RWPE2 (cell line): ENCODE measurements around the gene GPBP1L1.
"Not testable (repeated sequence)": the region's sequence is repeated elsewhere in the genome, so short reads cannot be mapped to it uniquely, and the experiment has no call there.

ENCODE experiments used
- ATAC-seq: fragments of 200-7000 bp; cut with Tn5 transposase; 3 replicates; pipeline ENCODE4 v1.9.1; 2021; ENCODE audit warnings: low read depth
- DNase-seq: peaks from one replicate; pipeline ENCODE4 v3.0.0-alpha.2; 2020; ENCODE audit warnings: low spot score
- H3K27ac ChIP-seq: fragments of 450-650 bp; 2 replicates; pipeline ENCODE4 v1.5.1; 2017; ENCODE audit warnings: mild to moderate bottlenecking; ENCODE audit not compliant: poor library complexity, severe bottlenecking
- H3K27me3 ChIP-seq: fragments of 250-450 bp; sonication (Bioruptor Pico); 2 replicates; pipeline ENCODE4 v1.5.1; 2021; ENCODE audit warnings: mild to moderate bottlenecking, moderate library complexity; ENCODE audit not compliant: insufficient read depth, poor library complexity, severe bottlenecking
- H3K36me3 ChIP-seq: fragments of 250-450 bp; sonication (Bioruptor Pico); 2 replicates; pipeline ENCODE4 v1.5.1; 2020; ENCODE audit warnings: low read depth, mild to moderate bottlenecking, moderate library complexity
- H3K4me1 ChIP-seq: fragments of 250-450 bp; sonication (Bioruptor Pico); 2 replicates; pipeline ENCODE4 v1.5.1; 2021; ENCODE audit warnings: mild to moderate bottlenecking, moderate library complexity; ENCODE audit not compliant: insufficient read depth, poor library complexity, severe bottlenecking
- H3K4me3 ChIP-seq: fragments of 250-450 bp; sonication (Bioruptor Pico); 2 replicates; pipeline ENCODE4 v1.5.1; 2021; ENCODE audit warnings: mild to moderate bottlenecking, moderate library complexity; ENCODE audit not compliant: severe bottlenecking
- H3K9me3 ChIP-seq: fragments of 250-450 bp; sonication (Bioruptor Pico); 2 replicates; pipeline ENCODE4 v1.5.1; 2021; ENCODE audit warnings: mild to moderate bottlenecking, moderate library complexity; ENCODE audit not compliant: severe bottlenecking
- TF ChIP-seq, protein P1 (sequence below): fragments of 450-650 bp; IDR thresholded peaks from one replicate; pipeline ENCODE4 v1.5.1; 2017; ENCODE audit warnings: mild to moderate bottlenecking, moderate library complexity; ENCODE audit not compliant: poor library complexity, severe bottlenecking

Gene GPBP1L1

DNA sequence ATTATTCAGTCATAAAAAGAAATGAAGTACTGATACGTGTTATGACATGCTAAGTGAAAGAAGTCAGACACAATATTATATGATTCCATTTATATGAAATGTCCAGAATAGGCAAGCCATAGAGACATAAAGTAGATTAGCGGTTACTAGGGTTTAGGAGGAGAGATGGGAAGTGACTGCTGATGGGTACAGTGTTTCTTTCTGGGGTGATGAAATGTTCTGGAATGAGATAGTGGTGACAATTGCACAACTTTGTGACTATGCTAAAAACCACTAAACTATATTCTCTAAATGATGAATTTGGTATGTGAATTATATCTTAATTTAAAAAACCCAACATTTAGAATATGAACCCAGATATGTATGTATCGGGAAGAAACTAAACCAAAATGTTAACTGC lies 36.5 kb upstream of the GPBP1L1 start:
- DNase-seq = no peak
- H3K27me3 ChIP-seq = no peaks in the 10 kb centered on the region
- peaks cover 11% of the 10 kb centered on the region for H3K36me3 ChIP-seq
- H3K4me1 ChIP-seq = no peaks in the 10 kb centered on the region
- no peaks in the 10 kb centered on the region for H3K9me3 ChIP-seq
- TF ChIP-seq, protein P1, sequence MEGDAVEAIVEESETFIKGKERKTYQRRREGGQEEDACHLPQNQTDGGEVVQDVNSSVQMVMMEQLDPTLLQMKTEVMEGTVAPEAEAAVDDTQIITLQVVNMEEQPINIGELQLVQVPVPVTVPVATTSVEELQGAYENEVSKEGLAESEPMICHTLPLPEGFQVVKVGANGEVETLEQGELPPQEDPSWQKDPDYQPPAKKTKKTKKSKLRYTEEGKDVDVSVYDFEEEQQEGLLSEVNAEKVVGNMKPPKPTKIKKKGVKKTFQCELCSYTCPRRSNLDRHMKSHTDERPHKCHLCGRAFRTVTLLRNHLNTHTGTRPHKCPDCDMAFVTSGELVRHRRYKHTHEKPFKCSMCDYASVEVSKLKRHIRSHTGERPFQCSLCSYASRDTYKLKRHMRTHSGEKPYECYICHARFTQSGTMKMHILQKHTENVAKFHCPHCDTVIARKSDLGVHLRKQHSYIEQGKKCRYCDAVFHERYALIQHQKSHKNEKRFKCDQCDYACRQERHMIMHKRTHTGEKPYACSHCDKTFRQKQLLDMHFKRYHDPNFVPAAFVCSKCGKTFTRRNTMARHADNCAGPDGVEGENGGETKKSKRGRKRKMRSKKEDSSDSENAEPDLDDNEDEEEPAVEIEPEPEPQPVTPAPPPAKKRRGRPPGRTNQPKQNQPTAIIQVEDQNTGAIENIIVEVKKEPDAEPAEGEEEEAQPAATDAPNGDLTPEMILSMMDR = no peak
- no peak overlapping the region for H3K27ac ChIP-seq
- ATAC-seq = no peak
- H3K4me3 ChIP-seq = no peak overlapping the region

DNA sequence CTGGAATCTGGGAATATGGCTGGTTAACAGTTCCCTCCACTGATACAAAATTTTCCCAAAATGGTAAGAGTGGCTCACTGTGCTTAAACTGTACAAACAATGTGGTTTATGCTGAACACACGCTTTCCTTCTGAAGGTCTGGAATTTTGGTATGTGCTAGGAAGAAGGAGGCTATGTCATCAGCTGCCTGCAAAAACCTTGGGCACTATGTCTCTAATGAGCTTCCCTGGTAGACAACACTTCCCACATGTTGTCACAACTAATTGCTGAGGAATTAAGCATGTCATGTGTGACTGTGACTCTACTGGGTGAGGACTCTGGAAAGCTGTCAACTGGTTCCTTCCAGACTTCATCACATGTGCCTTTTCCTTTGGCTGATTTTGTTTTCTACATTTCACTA lies 34.9 kb upstream of the GPBP1L1 start:
- no peaks in the 10 kb centered on the region for H3K27me3 ChIP-seq
- TF ChIP-seq, protein P1 = no peak
- H3K9me3 ChIP-seq = no peaks in the 10 kb centered on the region
- no peak for DNase-seq
- H3K4me1 ChIP-seq = peaks cover 2% of the 10 kb centered on the region
- no peak overlapping the region for H3K27ac ChIP-seq
- H3K36me3 ChIP-seq = peaks cover 14% of the 10 kb centered on the region
- H3K4me3 ChIP-seq = no peak overlapping the region
- no peak for ATAC-seq

DNA sequence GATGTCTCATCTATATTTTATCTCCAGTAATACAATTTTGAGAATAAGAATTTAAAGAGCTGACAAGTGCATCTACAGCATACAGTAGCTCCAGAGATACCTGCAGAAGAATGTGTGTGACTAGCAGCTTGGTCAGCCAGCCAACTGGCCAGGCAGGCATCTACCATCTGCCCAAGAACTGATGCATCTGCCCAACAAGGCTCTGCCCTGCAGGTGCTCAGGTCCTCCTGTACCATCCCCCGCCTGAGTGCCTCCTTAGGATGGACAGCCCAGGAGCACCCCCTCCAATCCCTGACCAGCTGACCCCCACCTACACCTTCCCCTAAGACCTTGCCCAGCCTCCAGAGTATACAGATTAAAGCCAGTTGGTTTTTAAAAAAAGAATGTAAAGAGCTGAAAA lies 32.0 kb upstream of the GPBP1L1 start:
- no peak for ATAC-seq
- TF ChIP-seq, protein P1 = no peak
- DNase-seq = no peak
- no peaks in the 10 kb centered on the region for H3K27me3 ChIP-seq
- peaks cover 24% of the 10 kb centered on the region for H3K36me3 ChIP-seq
- no peak overlapping the region for H3K27ac ChIP-seq
- no peaks in the 10 kb centered on the region for H3K9me3 ChIP-seq
- no peak overlapping the region for H3K4me3 ChIP-seq
- peaks cover 2% of the 10 kb centered on the region for H3K4me1 ChIP-seq

DNA sequence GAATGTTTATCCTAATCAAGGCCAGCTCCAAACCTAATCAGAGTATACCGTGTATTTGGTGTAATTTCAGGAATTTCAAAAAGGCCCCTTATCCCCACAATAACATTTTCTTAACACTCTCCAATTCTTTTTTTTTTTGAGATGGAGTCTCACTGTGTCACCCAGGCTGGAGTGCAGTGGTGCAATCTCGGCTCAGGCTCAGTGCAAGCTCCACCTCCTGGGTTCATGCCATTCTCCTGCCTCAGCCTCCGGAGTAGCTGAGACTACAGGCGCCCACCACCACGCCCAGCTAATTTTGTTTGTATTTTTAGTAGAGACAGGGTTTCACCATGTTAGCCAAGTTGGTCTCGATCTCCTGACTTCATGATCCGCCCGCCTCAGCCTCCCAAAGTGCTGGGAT lies 31.1 kb upstream of the GPBP1L1 start:
- not testable (repeated sequence) for DNase-seq, H3K4me1 ChIP-seq, H3K9me3 ChIP-seq, H3K27ac ChIP-seq, ATAC-seq, H3K27me3 ChIP-seq, H3K4me3 ChIP-seq
- peaks cover 21% of the 10 kb centered on the region for H3K36me3 ChIP-seq

DNA sequence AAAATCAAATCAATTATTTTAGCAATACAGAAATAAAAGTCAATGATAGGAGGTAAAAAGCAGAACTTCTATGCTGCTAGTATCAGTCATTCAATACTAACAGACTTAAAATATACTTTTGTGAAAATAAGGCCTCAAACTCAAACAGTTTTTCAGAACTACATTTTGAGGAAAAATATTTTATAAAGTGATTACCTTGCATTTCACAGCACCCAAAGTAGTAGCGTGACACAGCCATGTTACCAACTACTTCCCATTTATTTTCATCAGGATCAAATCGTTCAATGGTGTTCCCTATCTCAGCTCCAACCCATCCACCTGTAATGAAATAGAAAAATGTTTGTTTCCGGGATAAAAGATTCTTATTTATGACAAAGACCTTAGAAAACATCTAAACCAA lies 30.4 kb upstream of the GPBP1L1 start:
- Histone ChIP-seq H3K4me1 (peaks cover 2% of the 10 kb centered on the region), H3K36me3 (peaks cover 21% of the 10 kb centered on the region), H3K9me3 (no peaks in the 10 kb centered on the region), H3K4me3 (no peak overlapping the region), H3K27me3 (no peaks in the 10 kb centered on the region), H3K27ac (no peak overlapping the region)
- ATAC-seq (no peak), DNase-seq (no peak)
- TF ChIP-seq, protein P1 = no peak
